ENCODE measurements around the gene ECPAS.

- TF ChIP-seq, protein P1, sequence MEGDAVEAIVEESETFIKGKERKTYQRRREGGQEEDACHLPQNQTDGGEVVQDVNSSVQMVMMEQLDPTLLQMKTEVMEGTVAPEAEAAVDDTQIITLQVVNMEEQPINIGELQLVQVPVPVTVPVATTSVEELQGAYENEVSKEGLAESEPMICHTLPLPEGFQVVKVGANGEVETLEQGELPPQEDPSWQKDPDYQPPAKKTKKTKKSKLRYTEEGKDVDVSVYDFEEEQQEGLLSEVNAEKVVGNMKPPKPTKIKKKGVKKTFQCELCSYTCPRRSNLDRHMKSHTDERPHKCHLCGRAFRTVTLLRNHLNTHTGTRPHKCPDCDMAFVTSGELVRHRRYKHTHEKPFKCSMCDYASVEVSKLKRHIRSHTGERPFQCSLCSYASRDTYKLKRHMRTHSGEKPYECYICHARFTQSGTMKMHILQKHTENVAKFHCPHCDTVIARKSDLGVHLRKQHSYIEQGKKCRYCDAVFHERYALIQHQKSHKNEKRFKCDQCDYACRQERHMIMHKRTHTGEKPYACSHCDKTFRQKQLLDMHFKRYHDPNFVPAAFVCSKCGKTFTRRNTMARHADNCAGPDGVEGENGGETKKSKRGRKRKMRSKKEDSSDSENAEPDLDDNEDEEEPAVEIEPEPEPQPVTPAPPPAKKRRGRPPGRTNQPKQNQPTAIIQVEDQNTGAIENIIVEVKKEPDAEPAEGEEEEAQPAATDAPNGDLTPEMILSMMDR (IDR thresholded peaks at IDR 0.05) = no peak
- TF ChIP-seq POLR2A (IDR thresholded peaks at IDR 0.05) = no peak
Observed at GRCh38 chr9:111477677-111478076, 6.5 kb downstream of the ECPAS start.

All from testis (tissue), 2 donors.